Measurements from ENCODE around the gene TNFRSF12A.
"Not testable (repeated sequence)": the region's sequence is repeated elsewhere in the genome, so short reads cannot be mapped to it uniquely, and the experiment has no call there.

Gene TNFRSF12A

DNA sequence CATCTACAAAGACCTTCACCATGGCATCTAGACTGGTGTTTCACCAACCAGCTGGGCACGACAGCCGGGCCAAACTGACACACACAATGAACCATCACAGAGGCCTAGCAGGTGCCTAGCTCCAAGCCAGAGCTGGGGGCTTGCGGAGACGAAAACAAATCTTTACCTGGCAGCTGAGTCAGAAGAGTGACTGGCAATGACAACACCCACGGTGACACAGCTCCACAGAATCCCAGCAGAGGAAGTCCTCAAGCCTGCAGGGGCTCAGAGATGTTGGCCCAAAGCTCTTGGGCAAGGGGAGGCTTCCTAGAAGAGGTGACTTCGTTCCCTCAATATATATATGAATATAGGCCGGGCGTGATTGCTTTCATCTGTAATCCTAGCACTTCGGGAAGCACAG lies 31.3 kb downstream of the TNFRSF12A start:
- DNase-seq: no peak

DNA sequence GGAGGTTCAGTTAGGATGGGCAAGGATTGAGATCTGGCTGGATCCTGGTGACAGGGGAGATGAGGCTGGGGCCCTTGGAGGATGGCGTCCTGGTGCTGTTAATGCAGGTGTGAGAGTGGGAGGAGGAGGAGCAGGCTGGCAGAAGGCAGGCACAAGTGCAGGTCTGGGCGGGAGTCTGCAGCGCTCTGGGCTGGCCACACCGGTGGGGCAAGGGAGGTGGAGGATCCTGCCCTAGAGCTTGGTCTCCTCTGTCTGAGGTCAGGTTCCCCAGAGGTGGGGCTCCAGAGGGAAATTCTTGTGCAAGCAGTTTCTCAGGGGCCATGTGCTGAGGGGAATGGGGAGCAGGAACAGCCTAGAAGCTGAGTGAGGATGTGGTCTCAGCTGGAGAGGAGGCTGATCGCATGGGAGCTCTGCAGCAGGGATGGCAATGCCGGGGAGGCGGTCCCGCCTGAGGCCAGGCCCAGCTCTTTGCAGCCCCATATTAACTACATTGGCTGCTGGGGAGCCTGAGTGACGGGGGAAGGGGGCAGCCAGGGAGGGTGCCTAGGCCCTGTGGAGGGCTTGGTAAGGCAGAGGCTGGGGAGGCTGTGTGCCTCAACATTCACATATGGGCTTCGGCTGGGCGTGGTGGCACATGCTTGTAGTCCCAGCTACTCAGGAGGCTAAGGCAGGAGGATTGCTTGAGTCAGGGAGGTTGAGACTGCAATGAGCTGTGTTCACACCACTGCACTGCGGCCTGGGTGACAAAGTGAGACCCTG lies 32.6 kb downstream of the TNFRSF12A start:
- DNase-seq: not testable (repeated sequence)

DNA sequence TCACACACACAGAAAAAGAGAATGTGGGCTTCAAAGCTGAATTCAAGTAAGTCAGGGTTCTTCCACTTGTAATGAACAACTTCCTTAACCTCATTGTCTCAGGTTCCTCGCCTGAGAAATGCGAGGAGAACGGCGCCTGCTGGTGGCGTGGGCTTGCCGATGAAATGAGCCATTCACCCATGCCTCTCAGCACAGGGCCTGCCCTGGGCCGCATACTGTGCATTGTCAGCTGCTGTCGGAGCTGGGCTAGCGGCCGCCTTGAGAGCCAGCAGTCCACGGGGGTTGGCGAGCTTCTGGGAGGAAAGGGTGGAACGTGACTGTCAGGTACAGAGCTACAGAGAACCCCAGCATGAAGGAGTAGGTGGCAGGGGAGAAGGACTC lies 33.2 kb downstream of the TNFRSF12A start:
- DNase-seq: not testable (repeated sequence)

DNA sequence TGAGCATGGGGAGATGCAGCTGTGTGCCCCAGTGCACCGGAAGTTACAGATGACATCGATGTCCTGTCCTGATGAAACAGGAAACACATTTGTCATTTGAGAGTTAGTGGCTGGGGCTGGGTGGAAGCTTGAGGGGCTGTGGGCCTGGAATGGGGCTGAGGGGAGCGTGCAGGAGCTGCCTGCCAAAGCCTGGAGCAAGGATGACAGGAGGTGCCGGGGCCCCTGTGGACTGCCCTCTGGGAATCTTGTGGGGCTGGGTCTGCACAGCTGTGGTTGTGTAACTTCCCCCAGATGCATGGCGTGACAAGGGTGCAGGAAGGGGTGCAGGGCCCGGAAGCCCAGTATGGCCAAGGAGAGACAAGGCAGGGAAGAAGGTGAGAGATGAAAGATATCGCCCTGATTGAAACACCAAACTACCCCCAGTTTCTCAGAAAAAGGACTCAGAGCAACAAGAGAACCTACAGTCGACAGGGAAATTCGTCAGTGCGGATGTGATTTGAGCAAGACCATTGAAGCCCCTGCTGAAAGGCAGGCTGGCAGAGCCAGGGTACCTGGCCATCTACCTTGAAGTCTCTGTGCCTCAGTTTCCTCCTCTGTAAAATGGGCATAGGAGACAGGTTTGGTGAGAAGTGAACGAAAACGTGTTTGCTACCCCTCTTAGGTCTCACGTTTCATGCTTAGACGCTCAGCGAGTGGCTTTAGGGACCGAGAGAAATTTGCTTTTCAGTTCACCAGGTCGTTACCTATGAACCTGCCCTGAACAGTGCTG lies 35.0 kb downstream of the TNFRSF12A start:
- no peak for DNase-seq

DNA sequence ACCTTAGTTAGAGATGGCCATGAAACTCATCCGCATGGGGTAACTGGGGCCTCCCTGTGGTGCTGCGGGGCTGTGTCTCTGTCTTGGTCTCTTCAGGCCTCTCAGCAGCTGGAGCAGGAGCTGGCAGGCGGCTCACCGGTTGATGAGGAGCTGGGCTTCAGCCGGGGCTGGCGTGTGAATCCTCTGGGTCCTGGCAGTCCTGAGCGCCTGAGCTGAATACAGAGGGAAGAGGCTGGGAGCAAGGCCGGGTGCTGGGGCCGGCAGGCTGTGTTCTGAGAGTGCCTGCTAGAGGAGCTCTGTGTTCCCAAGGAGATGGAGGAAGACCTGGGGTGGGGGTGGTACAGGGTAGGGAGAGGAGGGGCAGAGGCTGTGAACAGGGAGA lies 35.6 kb downstream of the TNFRSF12A start:
- DNase-seq: not testable (repeated sequence)

DNA sequence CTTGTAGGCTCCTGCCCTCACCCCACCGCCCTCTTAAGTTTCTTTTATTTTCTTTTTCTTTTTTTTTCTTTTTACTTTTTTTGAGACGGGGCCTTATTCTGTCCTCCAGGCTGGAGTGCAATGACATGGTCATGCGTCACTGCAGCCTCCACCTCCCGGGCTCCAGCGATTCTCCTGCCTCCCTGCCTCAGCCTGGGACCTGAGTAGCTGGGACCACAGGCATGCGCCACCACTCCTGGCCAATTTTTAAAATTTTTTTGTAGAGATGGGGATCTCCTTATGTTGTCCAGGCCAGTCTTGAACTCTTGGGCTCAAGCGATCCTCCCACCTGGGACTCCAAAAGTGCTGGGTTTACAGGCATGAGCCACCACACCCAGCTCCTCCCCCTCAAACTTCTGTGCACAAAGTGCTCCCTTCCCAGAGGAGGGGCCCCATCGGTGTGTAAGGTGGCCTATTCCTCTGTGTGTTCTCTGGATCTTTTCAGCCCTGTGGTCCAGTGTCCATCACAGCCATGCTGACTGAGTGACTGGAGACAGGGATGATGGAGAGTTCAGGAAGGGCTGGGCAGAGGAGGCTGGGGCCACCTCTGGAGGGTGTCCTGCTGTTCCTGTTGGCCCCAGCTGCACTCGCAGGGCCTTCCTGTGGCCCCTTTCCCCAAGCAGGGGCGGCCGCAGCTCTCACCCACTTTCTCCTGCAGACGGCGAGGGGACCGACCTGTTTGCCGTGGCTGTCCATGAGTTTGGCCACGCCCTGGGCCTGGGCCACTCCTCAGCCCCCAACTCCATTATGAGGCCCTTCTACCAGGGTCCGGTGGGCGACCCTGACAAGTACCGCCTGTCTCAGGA lies 36.4 kb downstream of the TNFRSF12A start:
- DNase-seq: no peak

DNA sequence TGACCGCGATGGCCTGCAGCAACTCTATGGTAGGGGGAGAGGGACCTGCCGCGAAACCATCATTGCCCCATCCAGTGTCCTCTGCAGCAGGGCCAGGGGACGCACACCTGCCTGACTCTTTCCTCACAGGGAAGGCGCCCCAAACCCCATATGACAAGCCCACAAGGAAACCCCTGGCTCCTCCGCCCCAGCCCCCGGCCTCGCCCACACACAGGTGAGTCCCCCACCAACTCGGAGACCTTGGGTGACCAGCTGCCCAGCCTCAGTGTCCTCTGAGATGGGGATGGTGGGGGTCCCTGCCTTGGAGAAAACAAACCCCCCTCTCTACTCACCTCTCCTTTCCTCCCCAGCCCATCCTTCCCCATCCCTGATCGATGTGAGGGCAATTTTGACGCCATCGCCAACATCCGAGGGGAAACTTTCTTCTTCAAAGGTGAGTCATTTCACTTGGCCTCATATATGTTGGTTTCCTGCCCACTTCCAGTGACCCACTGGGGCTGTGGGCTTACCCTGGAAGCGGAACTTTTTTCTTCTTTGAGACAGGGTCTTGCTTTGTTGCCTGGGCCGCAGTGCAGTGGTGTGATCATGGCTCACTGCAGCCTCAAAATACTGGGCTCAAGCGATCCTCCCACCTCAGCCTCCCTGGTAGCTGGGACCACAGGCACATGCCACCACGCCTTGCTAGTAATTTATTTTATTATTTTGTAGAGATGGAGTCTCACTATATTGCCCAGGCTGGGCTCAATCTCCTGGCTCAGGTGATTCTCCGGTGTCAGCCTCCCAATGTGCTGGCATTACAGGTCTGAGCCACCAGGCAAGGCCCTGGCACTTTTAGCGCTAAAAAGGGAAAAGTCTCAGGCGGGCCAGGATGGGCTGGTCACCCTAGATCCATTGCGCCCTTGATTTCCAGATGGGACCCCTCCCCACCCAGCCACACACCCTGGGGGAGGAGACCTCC lies 37.3 kb downstream of the TNFRSF12A start:
- DNase-seq: no peak

DNA sequence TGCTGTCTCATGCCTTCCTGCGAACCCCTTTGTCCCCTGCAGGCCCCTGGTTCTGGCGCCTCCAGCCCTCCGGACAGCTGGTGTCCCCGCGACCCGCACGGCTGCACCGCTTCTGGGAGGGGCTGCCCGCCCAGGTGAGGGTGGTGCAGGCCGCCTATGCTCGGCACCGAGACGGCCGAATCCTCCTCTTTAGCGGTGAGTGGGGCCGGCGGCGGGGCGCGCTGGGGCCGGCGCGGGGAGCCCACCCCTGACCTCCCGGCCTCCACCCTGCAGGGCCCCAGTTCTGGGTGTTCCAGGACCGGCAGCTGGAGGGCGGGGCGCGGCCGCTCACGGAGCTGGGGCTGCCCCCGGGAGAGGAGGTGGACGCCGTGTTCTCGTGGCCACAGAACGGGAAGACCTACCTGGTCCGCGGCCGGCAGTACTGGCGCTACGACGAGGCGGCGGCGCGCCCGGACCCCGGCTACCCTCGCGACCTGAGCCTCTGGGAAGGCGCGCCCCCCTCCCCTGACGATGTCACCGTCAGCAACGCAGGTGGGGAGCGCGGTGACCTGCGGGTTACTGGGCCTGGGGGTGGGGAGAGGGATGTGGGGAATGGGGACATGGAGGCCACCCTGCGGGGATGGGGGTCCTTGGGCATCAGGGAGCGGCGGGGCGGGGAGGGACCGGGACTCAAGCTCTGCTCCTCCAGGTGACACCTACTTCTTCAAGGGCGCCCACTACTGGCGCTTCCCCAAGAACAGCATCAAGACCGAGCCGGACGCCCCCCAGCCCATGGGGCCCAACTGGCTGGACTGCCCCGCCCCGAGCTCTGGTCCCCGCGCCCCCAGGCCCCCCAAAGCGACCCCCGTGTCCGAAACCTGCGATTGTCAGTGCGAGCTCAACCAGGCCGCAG lies 38.2 kb downstream of the TNFRSF12A start:
- DNase-seq: no peak

DNA sequence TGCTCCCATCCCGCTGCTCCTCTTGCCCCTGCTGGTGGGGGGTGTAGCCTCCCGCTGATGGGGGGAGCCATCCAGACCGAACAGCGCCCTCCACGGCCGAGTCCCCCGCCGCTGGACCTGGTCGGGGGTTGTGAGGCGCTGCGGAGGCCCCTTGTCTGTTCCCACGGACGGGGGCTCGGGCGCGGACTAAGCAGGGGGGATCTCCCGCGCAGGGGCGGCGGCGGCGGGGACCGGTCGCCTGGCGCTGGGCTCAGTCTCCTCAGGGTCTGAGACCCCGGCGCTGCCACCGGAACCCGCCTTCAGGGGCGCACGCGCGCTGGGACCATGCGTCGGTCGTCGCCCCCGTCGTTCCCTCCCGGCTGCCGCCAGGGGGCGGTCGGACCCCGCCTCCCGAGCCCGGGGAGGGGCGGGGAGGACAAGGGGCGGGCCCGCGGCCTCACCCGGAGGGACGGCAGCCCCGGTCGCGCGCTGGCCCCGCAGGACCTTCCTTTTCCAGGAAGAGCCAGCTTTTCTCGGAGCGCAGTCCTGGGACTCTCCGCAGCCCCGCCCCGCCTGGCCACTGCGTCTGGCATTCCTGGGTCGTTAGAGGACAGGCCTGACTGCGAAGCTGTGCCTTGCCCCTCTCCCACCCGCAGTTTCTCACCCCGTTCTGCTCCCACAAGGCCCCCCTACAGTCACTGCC lies 39.0 kb downstream of the TNFRSF12A start:
- DNase-seq: peak; percentile 97

DNA sequence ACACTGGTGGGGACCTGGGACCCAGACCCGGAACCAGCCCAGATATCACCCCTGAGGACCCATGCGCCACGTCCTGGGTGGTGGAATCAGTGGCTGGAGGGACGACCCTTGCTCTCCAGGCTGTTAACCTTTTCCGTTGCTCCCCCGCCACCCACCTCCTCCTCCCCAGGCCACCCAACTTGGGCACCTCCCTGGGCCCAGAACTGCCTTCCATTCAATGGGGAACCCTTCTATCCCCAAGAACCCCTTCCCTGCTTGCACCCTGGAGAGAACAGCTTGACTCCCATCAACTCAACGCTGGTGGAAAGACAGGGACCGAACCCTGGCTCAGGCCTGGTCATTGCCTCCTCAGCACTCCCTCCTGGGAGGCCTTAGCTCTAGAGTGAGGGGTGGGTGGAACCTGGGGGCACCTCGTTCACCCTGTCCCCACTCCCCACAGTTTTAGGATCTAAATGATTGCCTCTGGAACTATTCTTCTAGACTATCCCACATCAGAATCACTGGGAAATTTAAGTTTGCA lies 39.6 kb downstream of the TNFRSF12A start:
- DNase-seq: no peak

DNA sequence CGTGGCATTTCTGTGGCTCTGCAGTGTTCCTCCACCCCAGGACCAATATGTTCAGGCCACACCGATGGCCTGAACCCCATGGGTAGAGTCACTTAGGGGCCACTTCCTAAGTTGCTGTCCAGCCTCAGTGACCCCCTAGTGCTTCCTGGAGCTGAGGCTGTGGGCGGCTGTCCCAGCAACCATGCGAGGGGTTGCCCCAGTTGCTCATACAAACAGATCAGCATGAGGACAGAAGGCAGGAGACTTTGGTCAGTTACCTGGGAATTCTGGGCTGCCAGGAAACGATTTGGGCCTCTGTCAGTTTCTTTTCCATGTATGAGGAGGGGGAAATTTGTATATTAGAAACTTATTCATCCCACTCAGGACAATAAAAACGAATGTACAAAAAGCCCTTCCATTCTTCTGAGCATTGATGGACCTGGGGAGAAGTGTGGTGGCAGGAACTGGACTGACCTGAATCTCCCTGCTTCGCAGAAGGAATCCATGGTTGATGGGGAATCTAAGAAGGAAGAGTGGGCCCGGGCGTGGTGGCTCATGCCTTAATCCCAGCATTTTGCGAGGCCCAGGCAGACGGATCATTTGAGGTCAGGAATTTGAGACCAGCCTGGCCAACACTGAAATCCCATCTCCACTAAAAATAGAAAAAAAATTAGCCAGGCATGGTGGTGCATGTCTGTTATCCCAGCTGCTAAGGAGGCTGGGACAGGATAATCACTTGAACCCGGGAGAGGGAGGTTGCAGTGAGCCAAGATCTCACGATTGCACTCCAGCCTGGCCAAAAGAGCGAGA lies 40.4 kb downstream of the TNFRSF12A start:
- no peak for DNase-seq

DNA sequence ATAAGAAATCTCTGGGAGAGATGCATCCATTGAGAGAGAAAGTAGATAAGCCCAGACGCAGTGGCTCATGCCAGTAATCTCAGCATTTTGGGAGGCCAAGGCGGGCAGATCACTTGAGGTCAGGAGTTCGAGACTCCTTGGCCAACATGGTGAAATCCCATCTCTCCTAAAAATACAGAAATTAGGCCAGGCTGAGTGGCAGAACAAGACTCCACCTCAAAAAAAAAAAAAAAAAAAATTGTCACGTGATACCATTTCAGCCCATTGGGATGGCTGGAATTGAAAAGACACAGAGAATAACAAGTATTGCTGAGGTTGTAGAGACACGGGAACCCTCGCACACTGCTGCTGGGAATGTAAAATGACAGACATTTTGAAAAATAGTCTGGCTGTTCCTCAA lies 42.4 kb downstream of the TNFRSF12A start:
- no peak for DNase-seq

DNA sequence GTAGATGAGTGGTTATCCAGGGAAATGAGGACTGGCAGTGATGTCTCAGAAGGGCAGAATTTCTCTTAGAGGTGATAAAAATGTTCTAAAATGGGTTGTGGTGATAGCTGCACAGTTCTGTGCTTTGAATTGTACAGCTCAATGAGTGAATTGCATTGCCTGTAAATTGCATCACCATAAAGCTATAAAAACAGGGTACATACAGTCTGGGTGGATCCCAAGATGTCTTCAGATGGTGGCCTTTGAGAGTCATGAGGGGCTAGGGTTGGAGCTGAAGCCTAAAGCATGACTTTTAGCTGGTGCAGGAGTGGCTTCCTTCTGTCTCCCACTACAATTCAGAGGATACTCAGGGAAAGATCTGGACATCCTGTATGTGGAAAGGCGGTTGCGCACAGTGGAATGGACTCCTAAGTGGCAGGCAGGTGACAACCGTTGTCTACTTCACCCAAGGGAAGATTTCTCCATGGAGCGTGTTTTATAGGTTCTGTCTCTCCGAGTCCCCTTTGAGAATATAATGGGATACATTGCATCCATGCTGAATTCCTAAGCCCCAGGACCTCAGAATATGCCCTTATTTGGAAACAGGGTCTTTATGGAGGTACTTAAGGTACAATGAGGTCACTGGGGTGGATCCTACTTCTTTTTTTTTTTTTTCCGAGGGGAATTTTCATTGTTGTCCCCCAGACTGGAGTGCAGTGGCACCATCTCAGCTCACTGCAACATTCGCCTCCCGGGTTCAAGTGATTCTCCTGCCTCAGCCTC lies 43.6 kb downstream of the TNFRSF12A start:
- DNase-seq: no peak

DNA sequence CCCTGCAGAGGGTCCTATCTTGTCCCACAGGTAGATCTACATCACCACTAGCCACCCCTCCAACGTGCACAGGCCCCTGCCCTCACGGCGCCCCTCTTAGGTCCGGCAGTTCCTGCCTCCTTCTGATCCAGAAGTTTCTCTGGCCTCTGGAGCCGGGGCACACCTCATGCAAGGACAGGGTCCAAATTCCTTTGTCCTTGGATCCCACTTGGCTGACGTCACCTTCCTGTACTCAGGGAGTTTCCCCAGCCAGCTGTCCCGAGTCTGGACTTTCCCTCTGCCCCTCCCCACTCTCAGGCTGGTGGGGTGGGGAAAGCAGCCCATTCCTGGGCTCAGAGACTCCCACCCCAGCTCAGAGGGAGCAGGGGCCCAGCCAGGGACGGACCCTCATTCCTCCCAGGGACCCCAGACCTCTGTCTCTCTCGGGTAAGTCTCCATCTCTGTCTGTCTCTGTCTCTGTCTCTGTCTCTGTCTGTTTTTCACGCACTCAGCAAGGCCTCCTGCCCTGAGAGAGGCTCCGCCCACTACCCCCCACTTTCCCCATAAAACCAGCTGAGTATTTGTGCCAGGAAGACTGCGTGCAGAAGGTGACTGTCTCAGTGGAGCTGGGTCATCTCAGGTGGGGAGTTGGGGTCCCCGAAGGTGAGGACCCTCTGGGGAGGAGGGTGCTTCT lies 45.0 kb downstream of the TNFRSF12A start, which contains the start of gene IL32:
Gene IL32, plus strand, starts transcription at position 572 of the 673 bp plus-strand sequence. CDS start 172 bp downstream, outside the sequence.
- DNase-seq: peak; percentile 47

DNA sequence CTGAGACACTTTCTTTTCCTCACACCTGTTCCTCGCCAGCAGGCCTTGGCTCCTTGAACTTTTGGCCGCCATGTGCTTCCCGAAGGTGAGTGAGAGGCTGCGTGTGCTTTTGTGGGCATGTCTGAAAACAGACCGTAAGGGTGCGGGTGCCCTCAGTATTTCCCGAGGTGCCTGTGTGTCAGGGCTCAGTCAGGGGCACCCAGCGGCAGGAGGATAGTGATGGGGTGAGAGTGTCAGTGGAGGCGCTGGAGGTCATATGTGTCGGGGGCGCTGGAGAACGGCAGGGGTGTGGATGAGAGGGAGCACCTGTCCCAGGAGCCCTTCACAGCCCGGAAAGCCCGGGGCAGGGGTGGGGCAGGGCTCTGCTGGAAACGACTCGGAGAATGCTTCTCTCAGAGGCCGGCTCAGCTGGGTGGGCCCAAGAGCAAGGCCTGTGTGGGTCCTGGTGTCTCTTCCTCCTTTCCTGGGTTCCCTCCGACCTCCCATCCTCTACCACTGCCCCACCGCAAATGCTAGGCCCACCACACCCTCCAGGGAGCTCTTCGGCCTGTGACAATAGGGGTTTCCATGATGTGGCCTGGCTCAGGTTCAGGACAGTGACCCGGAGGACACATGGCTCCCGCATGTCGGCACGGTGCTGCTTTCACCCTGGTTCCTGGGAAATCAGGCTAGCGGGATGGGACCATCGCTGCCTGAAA lies 45.7 kb downstream of the TNFRSF12A start:
- DNase-seq: no peak

DNA sequence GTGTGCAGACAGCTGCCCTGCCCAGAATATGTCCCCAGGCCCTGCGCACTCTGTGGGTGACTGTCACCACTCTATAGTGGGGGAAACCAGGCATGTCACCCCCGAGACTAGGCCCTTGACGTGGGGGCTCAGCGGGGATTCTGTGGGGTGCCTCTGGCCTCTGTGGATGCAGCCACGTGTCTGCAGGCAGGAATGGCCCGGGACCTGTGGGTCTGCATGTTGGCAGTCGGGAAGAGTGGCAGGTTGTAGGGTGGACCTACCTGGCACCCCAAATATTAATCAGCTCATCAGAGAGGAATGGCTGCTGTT lies 46.2 kb downstream of the TNFRSF12A start:
- DNase-seq: no peak

DNA sequence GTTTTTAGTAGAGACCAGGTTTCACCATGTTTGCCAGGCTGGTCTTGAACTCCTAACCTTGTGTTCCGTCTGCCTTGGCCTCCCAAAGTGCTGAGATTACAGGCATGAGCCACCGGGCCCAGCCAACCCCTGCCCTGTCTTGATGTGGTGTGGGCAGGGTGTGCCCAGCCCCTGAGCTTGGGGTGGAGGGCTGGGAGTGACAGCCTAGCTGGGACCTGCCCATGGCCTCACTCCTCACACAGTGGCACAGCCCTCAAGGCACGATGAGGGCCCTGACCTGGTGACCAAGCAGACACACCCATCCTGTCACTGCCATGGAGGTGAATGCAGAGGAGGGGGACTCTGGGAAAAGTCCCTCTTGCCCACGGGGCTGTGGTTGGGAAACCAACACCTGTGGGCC lies 48.3 kb downstream of the TNFRSF12A start:
- DNase-seq: no peak

DNA sequence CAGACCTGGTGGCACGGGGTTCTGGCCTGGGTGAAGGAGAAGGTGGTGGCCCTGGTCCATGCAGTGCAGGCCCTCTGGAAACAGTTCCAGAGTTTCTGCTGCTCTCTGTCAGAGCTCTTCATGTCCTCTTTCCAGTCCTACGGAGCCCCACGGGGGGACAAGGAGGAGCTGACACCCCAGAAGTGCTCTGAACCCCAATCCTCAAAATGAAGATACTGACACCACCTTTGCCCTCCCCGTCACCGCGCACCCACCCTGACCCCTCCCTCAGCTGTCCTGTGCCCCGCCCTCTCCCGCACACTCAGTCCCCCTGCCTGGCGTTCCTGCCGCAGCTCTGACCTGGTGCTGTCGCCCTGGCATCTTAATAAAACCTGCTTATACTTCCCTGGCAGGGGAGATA lies 49.0 kb downstream of the TNFRSF12A start:
- DNase-seq: not testable (repeated sequence)
